Smooth muscle cell (in vitro differentiated cells): ENCODE data around the gene MTR. TPM values are rescaled to one million over a fixed set of nuclear protein-coding genes. Genes with fewer than 3 reads are reported as not detected.

ENCODE experiments used
- DNase-seq: peaks from one replicate; lab custom pipeline; 2025; ENCODE audit not compliant: unreplicated experiment; lab: John Stamatoyannopoulos, UW
- H2AFZ ChIP-seq: fragments of 200-600 bp; sonication (generic); 2 replicates; pipeline ENCODE4 v1.6.0; 2016; ENCODE audit warnings: antibody characterized with exemption, low read depth, mild to moderate bottlenecking
- H3F3A ChIP-seq: fragments of 200-600 bp; sonication (generic); 2 replicates; pipeline ENCODE4 v1.6.0; 2017; ENCODE audit warnings: antibody characterized with exemption, low read depth
- H3K27ac ChIP-seq: fragments of 200-600 bp; sonication (generic); 2 replicates; pipeline ENCODE4 v1.5.1; 2016; ENCODE audit warnings: low read depth, mild to moderate bottlenecking
- H3K27me3 ChIP-seq: fragments of 200-600 bp; sonication (generic); 2 replicates; pipeline ENCODE4 v1.6.1; 2016; ENCODE audit warnings: low read depth, mild to moderate bottlenecking
- H3K36me3 ChIP-seq: fragments of 200-600 bp; sonication (generic); 2 replicates; pipeline ENCODE4 v1.5.1; 2016; ENCODE audit warnings: low read depth
- H3K4me1 ChIP-seq: fragments of 200-600 bp; sonication (generic); 2 replicates; pipeline ENCODE4 v1.5.1; 2016; ENCODE audit warnings: low read depth
- H3K4me2 ChIP-seq: fragments of 200-600 bp; sonication (generic); 2 replicates; pipeline ENCODE4 v1.6.0; 2016; ENCODE audit warnings: mild to moderate bottlenecking
- H3K4me3 ChIP-seq: fragments of 200-600 bp; sonication (generic); 2 replicates; pipeline ENCODE4 v1.5.1; 2016; ENCODE audit warnings: mild to moderate bottlenecking
- H3K79me2 ChIP-seq: fragments of 200-600 bp; sonication (generic); 2 replicates; pipeline ENCODE4 v1.6.0; 2016; ENCODE audit warnings: low read depth, mild to moderate bottlenecking
- H3K9ac ChIP-seq: fragments of 200-600 bp; sonication (generic); 2 replicates; pipeline ENCODE4 v1.6.0; 2016; ENCODE audit warnings: low read depth
- H3K9me3 ChIP-seq: fragments of 200-600 bp; sonication (generic); replicated peaks from 2 replicates; pipeline ENCODE4 v1.5.1; 2016; ENCODE audit warnings: low read depth
- H4K20me1 ChIP-seq: fragments of 200-600 bp; sonication (generic); 2 replicates; pipeline ENCODE4 v1.6.0; 2016; ENCODE audit warnings: low read depth
- WGBS: methylation state at CpG from one replicate; pipeline ENCODE4 v1.1.7; 2016; ENCODE audit warnings: low lambda C conversion rate; 5-methylcytosine and 5-hydroxymethylcytosine counted together
- polyA plus RNA-seq: library from polyadenylated mRNA; unstranded; fragments of >200 nt; fragmentation: Nextera tagmentation; extraction: Ambion mirVana; gene quantifications from 2 replicates; pipeline ENCODE4 v1.2.1, GENCODE V29; 2016
- total RNA-seq: library from RNA; depleted of rRNA; stranded (reverse); fragments of >200 nt; gene quantifications from 2 replicates; pipeline ENCODE4 v1.2.3, GENCODE V29; 2014
- TF ChIP-seq, protein P1 (sequence below): fragments of 200-600 bp; sonication (generic); IDR thresholded peaks from 2 replicates; pipeline ENCODE4 v1.5.1; 2017; ENCODE audit warnings: borderline replicate concordance, mild to moderate bottlenecking, antibody characterized with exemption; ENCODE audit not compliant: insufficient read depth, poor library complexity, severe bottlenecking

The MTR gene
- total and polyA plus RNA-seq, 2 experiments from 2014 or later = 10.7 to 18.3 TPM

DNA sequence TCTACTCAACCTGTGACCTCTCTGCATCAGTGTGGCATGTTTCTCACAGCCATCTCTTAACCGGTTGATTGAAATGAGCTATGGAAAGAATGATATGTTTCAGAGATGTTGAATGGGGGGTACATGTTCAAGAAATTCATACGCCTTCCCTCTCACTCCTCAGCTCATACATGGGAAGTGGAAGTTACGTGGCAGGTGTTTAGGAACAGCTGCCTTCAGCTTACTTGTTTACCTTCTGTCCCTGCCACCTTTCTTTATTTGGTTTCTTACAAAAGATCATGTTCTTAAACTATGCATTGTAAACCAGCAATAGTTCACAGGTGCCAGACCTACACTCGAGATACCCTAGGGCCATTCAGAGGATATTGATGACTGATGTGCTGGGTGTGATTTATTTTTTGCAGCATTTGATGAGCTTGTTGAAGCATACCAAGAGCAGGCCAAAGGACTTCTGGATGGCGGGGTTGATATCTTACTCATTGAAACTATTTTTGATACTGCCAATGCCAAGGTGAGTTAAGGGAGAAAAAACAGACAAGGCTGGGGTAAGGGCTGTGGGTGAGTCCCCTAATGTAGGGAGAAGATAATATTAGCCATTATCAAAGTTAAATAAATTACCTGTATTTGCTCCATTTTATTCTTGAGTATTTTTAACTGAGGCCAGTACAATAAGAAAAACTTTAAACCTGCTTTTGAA is 17.4 kb downstream of the MTR start:
- no peaks in the 10 kb centered on the region for H3K79me2 ChIP-seq
- no peak overlapping the region for H3K27ac ChIP-seq
- WGBS = 99% methylated on average over 5 of the region's 5 CpGs
- H3K4me2 ChIP-seq = no peak overlapping the region
- no peak overlapping the region for H3K4me3 ChIP-seq
- no peaks in the 10 kb centered on the region for H3K9me3 ChIP-seq
- H4K20me1 ChIP-seq = peaks cover 4% of the 10 kb centered on the region
- no peak for DNase-seq
- H3K4me1 ChIP-seq = no peaks in the 10 kb centered on the region
- no peaks in the 10 kb centered on the region for H3K27me3 ChIP-seq
- no peak overlapping the region for H3K9ac ChIP-seq
- H3K36me3 ChIP-seq = peaks cover 16% of the 10 kb centered on the region
- TF ChIP-seq, protein P1, sequence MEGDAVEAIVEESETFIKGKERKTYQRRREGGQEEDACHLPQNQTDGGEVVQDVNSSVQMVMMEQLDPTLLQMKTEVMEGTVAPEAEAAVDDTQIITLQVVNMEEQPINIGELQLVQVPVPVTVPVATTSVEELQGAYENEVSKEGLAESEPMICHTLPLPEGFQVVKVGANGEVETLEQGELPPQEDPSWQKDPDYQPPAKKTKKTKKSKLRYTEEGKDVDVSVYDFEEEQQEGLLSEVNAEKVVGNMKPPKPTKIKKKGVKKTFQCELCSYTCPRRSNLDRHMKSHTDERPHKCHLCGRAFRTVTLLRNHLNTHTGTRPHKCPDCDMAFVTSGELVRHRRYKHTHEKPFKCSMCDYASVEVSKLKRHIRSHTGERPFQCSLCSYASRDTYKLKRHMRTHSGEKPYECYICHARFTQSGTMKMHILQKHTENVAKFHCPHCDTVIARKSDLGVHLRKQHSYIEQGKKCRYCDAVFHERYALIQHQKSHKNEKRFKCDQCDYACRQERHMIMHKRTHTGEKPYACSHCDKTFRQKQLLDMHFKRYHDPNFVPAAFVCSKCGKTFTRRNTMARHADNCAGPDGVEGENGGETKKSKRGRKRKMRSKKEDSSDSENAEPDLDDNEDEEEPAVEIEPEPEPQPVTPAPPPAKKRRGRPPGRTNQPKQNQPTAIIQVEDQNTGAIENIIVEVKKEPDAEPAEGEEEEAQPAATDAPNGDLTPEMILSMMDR = no peak
- H3F3A ChIP-seq = no peaks in the 10 kb centered on the region
- H2AFZ ChIP-seq = no peak overlapping the region

DNA sequence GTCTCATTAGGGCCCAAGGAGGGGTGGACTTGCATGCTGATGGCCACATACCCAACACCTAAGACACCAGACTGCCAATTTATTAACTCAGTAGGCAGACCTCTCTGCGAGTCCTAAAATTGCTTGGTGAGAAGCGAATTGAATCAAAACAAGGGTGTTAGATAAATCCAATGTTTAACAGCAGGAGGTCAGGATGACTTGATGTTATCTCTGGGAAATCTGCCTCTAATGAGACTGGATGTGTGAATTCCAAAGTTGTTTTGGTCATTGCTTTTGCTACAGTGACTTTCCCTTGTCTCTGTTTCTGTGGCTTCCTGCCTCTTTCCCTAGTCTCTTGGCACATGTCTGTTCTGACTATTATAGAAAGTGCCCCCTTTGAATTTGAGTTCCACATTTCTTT is 20.8 kb downstream of the MTR start:
- TF ChIP-seq, protein P1 = no peak
- no peak overlapping the region for H3K4me3 ChIP-seq
- H3F3A ChIP-seq = no peaks in the 10 kb centered on the region
- peaks cover 25% of the 10 kb centered on the region for H3K36me3 ChIP-seq
- no peak overlapping the region for H3K27ac ChIP-seq
- H3K4me2 ChIP-seq = no peak overlapping the region
- WGBS = 77% methylated on average over 2 of the region's 2 CpGs
- no peaks in the 10 kb centered on the region for H3K9me3 ChIP-seq
- peaks cover 19% of the 10 kb centered on the region for H4K20me1 ChIP-seq
- no peaks in the 10 kb centered on the region for H3K79me2 ChIP-seq
- no peaks in the 10 kb centered on the region for H3K27me3 ChIP-seq
- H3K9ac ChIP-seq = no peak overlapping the region
- DNase-seq = no peak
- H2AFZ ChIP-seq = no peak overlapping the region
- peaks cover 4% of the 10 kb centered on the region for H3K4me1 ChIP-seq

DNA sequence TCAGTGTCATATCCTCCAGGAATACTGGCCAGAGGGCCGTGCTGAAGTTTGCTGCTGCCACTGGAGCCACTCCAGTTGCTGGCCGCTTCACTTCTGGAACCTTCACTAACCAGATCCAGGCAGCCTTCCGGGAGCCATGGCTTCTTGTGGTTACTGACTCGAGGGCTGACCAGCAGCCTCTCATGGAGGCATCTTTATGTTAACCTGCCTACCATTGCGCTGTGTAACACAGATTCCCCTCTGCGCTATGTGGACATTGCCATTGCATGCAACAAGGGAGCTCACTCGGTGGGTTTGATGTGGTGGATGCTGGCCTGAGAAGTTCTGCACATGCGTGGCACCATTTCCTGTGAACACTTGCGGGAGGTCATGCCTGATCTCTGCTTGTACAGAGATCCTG is 24.8 kb downstream of the MTR start:
- peaks cover 45% of the 10 kb centered on the region for H4K20me1 ChIP-seq
- WGBS = 95% methylated on average over 9 of the region's 9 CpGs
- no peaks in the 10 kb centered on the region for H3K79me2 ChIP-seq
- H3K27me3 ChIP-seq = no peaks in the 10 kb centered on the region
- H3F3A ChIP-seq = no peaks in the 10 kb centered on the region
- no peak overlapping the region for H3K4me2 ChIP-seq
- no peak overlapping the region for H3K27ac ChIP-seq
- no peak overlapping the region for H3K4me3 ChIP-seq
- TF ChIP-seq, protein P1 = no peak
- peaks cover 17% of the 10 kb centered on the region for H3K36me3 ChIP-seq
- H3K9me3 ChIP-seq = no peaks in the 10 kb centered on the region
- H2AFZ ChIP-seq = no peak overlapping the region
- no peak for DNase-seq
- H3K4me1 ChIP-seq = peaks cover 5% of the 10 kb centered on the region
- H3K9ac ChIP-seq = no peak overlapping the region

DNA sequence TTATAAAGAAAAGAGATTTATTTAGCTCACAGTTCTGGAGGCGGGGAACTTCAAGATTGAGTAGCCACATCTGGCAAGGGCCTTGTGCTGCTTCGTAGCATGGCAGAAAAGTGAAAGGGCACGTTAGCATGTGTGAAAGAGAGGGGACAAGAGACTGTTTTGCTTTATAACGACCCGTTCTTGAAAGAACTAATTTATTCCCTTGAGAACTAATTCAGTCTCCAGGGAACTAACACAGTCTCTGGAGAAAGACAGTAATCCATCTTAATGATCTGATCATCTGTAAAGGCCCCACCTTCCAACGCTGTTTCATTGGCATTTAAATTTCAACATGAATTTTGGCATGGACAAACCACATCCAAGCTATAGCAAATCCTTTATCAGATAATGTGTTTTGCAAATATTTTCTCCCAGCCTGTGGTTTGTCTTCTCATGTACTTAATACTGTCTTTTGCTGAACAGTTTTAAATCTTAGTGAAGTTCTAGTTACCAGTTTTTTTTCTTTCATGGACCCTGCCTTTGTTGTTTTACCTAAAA is 26.1 kb downstream of the MTR start:
- Histone ChIP-seq H3K4me2 (peak overlapping the region; percentile 38), H3K27me3 (no peaks in the 10 kb centered on the region), H4K20me1 (peaks cover 45% of the 10 kb centered on the region), H3K4me3 (no peak overlapping the region), H3F3A (no peaks in the 10 kb centered on the region), H2AFZ (no peak overlapping the region), H3K36me3 (peaks cover 12% of the 10 kb centered on the region), H3K4me1 (peaks cover 5% of the 10 kb centered on the region), H3K79me2 (no peaks in the 10 kb centered on the region), H3K9me3 (no peaks in the 10 kb centered on the region), H3K9ac (no peak overlapping the region), H3K27ac (no peak overlapping the region)
- 57% methylated on average over 6 of the region's 6 CpGs for WGBS
- DNase-seq = no peak
- TF ChIP-seq, protein P1 = no peak
